ENCODE measurements around the gene CDH23.

CDH23 gene

DNA sequence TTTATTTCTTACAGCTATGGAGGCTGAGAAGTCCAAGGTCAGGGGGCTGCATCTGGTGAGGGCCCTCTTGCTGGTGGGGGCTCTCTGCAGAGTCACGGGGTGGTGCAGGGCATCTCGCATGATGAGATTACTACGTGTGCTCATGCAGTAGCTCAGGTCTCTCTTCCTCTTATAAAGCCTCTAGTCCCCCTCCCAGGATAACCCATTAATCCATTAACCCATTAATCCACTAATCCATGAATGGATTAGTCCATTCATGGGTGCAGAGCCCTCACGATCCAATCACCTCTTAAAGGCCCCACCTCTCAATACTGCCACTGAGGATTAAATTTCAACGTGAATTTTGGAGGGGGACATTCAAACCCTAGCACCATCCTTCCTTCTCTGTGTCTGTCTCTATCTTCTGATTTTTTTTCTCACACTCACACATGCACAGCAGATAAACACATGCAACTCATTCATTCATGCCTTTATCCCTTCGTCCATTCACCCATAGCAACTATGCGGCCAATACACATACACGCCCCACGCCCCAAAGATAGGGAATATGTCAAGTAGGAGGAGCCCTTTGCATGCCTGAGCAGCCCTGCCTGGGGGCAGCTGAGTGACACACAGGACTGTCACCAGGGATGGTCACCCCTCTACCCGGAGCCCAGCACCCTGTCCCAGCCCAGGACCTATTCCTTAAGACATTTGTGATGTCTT, 236.3 kb downstream of the CDH23 start:
- TF ChIP-seq CTCF (conservative IDR thresholded peaks at IDR 0.05; ENCODE audit: low read depth, low read length): no peak
- no peak overlapping the region for H2AFZ ChIP-seq (ENCODE audit: low read depth)
- peaks cover 62% of the 10 kb centered on the region; the same call in 1 of the 2 replicates for H3K27me3 ChIP-seq (ENCODE audit: insufficient read depth, low read depth)
- H3K4me2 ChIP-seq: no peak overlapping the region
- no peak overlapping the region for H3K4me3 ChIP-seq (IDR thresholded peaks at IDR 0.05; ENCODE audit: insufficient read depth, low read depth, low read length)
- H3K4me1 ChIP-seq (ENCODE audit: low read depth, poor library complexity, severe bottlenecking): no peaks in the 10 kb centered on the region
- no peak overlapping the region for H3K27ac ChIP-seq
- no peaks in the 10 kb centered on the region for H3K79me2 ChIP-seq (ENCODE audit: insufficient read depth, low read depth)
- no peaks in the 10 kb centered on the region for H3K36me3 ChIP-seq (ENCODE audit: insufficient read depth)
- no peak overlapping the region for H3K9ac ChIP-seq
- H4K20me1 ChIP-seq (ENCODE audit: insufficient read depth): no peaks in the 10 kb centered on the region

DNA sequence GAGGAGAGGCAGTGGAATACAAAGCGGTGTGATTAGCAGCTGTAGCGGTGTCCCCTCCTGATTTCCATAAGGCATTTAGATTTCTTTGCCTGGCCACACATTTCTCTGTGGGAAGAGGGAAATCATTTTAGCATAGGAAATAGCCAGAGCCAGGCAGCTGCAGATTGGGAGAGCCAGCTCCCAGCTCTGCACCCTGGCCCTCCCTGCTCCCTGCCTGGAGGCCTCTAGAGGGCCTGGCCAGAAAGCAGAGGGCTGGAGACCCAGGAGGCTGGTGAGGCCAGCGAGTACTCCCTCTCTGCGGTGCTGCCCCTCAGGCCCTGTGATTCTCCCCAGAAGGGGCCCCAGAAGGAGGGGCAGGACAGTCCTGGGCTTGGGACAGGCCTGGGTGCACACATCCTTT, 237.2 kb downstream of the CDH23 start:
- H3K4me2 ChIP-seq: no peak overlapping the region
- H3K27me3 ChIP-seq (ENCODE audit: insufficient read depth, low read depth): peaks cover 64% of the 10 kb centered on the region; the same call in 1 of the 2 replicates
- no peaks in the 10 kb centered on the region for H3K4me1 ChIP-seq (ENCODE audit: low read depth, poor library complexity, severe bottlenecking)
- no peaks in the 10 kb centered on the region for H3K36me3 ChIP-seq (ENCODE audit: insufficient read depth)
- no peak overlapping the region for H3K9ac ChIP-seq
- H2AFZ ChIP-seq (ENCODE audit: low read depth): no peak overlapping the region
- H4K20me1 ChIP-seq (ENCODE audit: insufficient read depth): no peaks in the 10 kb centered on the region
- no peak overlapping the region for H3K4me3 ChIP-seq (IDR thresholded peaks at IDR 0.05; ENCODE audit: insufficient read depth, low read depth, low read length)
- no peak overlapping the region for H3K27ac ChIP-seq
- H3K79me2 ChIP-seq (ENCODE audit: insufficient read depth, low read depth): no peaks in the 10 kb centered on the region
- no peak for TF ChIP-seq CTCF (conservative IDR thresholded peaks at IDR 0.05; ENCODE audit: low read depth, low read length)

DNA sequence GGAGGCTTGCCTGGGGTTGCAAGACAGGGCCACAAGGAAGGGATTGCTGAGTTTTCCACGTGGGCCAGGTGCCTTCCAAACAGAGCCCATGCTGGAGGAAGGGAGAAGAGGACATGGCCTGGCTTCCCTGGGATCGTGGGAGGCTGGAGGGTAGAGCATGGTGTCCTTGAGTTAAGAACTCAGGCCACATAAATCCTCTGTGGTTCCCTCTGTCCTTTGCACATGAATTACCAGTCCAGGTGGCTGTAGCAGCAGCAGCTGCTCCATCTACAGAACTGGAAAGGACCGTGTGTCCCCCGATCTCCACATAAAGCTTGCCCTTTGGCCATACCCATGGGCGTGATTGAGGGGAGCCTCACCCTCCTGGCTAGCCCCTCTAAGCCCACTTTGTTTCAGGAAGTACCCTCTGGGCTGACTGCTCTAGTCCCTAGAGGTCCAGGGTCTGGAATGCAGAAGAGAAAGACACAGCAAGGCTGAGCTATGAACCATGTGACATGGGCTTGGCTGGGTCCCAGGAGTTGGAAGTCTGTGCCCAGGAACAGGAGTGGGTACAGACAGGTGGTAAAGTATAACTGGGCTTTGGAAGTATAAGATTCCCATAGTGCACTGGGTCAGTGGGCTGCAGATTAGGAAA, 237.9 kb downstream of the CDH23 start:
- H3K27me3 ChIP-seq (ENCODE audit: insufficient read depth, low read depth): peaks cover 64% of the 10 kb centered on the region
- H3K4me1 ChIP-seq (ENCODE audit: low read depth, poor library complexity, severe bottlenecking): no peaks in the 10 kb centered on the region

GRCh38 chr10:71635251-71635866, 238.6 kb downstream of the CDH23 start:
- Histone ChIP-seq H3K4me2 (no peak overlapping the region), H3K27ac (no peak overlapping the region), H3K4me3 (IDR thresholded peaks at IDR 0.05; ENCODE audit: insufficient read depth, low read depth, low read length) (no peak overlapping the region), H3K27me3 (ENCODE audit: insufficient read depth, low read depth) (peaks cover 64% of the 10 kb centered on the region), H3K79me2 (ENCODE audit: insufficient read depth, low read depth) (no peaks in the 10 kb centered on the region), H2AFZ (ENCODE audit: low read depth) (no peak overlapping the region), H4K20me1 (ENCODE audit: insufficient read depth) (no peaks in the 10 kb centered on the region), H3K4me1 (ENCODE audit: low read depth, poor library complexity, severe bottlenecking) (no peaks in the 10 kb centered on the region), H3K9ac (no peak overlapping the region), H3K36me3 (ENCODE audit: insufficient read depth) (no peaks in the 10 kb centered on the region)
- TF ChIP-seq CTCF (conservative IDR thresholded peaks at IDR 0.05; ENCODE audit: low read depth, low read length): no peak

More for the DNA sequence above, 237.9 kb downstream of the CDH23 start:
- no peaks in the 10 kb centered on the region for H3K79me2 ChIP-seq (ENCODE audit: insufficient read depth, low read depth)
- H3K4me3 ChIP-seq (IDR thresholded peaks at IDR 0.05; ENCODE audit: insufficient read depth, low read depth, low read length): no peak overlapping the region
- no peak for TF ChIP-seq CTCF (conservative IDR thresholded peaks at IDR 0.05; ENCODE audit: low read depth, low read length)
- H2AFZ ChIP-seq (ENCODE audit: low read depth): no peak overlapping the region
- H3K4me2 ChIP-seq: no peak overlapping the region
- no peaks in the 10 kb centered on the region for H4K20me1 ChIP-seq (ENCODE audit: insufficient read depth)
- H3K36me3 ChIP-seq (ENCODE audit: insufficient read depth): no peaks in the 10 kb centered on the region
- H3K27ac ChIP-seq: no peak overlapping the region
- no peak overlapping the region for H3K9ac ChIP-seq
